GM21528 (cell line): Measurements from ENCODE around the gene IGF1R.

ENCODE experiments used
- ATAC-seq: cut with Tn5 transposase; IDR thresholded peaks from one replicate; pipeline ENCODE4 v1.9.1; 2021; ENCODE audit warnings: mild to moderate bottlenecking, moderate library complexity; ENCODE audit not compliant: unreplicated experiment, low FRiP score

The IGF1R gene

DNA sequence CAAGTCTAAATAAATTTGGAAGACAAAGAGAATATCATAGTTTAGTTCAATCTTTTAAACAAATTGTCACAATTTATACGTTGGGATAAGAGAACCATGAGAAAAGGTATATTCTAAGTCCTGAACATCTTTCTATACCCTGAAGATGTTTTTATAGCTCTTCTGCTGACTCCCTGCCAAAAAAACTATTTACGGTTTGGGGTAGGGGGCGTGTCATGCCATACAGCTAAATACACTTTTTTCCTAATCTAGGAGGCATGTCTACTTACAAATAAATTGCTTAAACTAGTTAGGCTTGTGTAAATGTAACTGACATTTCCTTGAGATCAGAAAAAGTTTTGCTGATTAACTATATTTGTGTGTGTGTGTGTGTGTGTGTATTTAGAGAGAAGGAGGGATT lies 195.9 kb downstream of the IGF1R start:
- no peak for ATAC-seq

DNA sequence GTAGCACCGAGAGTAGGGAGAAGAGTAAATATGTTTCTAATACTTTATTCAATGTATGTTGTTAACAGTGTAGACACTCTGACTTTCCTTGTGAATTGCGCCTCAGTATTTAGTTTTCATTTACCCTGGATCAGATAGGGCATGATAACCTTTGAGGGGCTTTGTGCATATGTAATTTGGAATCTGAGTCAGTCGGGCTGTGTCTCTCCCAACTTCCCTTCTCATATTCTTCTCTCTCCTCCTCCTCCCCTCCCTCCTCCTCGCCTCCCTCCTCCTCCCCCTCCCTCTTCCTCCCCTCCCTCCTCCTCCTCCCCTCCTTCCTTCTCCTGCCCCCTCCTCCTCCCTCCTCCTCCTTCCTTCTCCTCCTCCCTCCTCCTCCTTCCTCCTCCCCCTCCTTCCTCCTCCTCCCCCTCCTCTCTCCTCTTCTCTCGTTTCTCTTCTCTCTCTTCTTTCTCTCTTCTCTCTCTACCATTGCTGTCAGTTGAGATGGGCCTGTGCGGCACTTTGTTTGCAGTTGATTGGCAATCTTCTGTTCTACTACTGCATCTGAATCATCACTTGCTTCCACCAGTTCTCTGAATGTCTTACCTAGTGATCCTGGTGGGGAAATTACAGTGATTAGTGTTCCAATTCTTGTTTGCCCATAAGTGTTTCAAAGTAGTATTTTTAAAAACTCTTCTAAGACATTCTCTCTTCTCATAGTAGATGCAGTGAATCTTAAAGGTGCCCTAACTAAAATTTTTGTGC lies 197.0 kb downstream of the IGF1R start:
- no peak for ATAC-seq

DNA sequence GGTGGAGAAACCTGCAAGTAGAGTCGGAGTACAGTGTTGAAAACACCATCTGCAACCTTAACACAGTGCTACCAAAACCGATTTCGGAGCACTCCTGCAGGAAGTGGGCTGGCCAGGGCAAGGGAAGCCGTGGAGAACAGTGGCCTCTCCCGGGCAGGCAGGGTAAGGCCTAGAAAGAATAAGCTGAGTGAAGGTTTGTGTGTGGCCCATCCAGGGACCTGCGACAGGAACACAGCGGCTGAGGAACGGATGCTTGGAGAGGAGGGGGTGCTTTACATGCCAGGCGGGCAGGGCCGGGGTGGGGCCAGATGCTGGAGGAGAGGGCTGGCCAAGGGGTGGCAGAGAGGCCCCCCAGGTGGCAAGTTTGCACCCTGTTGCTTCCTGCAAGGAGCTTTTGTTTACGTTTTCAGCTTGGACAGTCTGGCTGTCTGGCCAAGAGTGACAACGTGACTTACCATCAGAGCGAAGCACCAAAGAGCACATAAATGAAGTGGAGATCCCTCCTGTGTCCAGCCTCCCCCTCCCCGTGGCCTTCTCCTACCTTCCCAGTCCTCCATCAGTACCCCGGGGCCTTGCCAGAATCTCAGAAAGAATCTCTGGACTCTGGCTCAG lies 202.7 kb downstream of the IGF1R start:
- peak; percentile 31 for ATAC-seq

DNA sequence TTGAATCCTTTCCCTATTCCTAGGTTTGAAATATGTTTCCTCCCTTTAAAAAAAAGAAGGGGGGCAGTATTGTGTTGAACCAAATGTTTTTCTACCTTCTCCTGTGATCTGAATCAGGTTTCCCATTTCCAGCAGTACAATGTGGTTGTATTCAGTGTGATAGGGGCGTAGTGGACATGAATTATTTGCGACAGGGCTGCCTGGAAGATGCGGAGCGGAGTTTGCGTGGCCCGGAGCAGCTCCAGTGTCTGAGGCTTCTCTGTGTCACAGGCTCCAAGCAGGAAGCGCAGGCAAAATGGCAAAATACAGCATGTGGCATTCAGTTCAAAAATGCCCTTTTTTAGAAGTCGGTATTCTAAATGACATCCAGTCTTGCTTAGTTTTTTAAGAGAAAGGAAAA lies 204.8 kb downstream of the IGF1R start:
- ATAC-seq: peak; percentile 38

DNA sequence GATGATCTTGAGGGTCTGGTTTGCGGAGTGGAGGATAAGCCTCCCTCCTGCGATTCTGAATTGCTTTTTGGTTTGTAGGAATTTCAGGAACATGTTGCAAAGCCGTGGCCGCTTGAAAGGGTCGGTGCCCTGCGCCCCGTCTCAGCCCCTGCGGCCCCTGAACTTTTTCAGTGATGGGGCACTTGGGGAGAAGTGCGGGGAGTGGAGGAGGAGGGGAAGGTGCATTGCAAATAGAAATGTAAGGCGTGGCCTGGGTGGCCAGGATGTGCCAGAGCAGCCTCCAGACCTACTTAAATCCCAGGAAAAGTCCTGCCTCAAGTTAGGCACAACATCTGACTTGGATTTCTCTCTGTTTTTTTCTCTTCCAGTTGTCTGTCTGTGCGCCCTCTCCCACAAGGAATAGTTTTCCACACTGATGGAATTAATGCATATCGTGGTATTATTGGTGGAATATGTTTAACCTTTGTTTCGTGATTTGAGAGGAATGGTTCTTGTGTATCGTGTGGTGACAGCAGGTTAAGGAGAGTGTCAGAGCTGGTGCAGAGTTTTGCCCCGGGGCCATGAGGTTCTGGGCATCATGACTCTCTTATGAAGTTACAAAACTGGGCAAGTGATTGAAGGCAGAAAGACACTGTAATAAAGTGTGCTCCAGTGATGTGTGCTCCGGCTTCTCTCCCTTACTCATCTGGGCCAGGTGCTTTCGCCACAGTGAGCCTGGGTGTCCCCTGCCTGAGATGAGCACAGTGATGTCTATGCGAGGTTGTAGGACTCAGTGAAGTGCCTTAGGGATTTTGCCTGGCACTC lies 205.5 kb downstream of the IGF1R start:
- no peak for ATAC-seq

DNA sequence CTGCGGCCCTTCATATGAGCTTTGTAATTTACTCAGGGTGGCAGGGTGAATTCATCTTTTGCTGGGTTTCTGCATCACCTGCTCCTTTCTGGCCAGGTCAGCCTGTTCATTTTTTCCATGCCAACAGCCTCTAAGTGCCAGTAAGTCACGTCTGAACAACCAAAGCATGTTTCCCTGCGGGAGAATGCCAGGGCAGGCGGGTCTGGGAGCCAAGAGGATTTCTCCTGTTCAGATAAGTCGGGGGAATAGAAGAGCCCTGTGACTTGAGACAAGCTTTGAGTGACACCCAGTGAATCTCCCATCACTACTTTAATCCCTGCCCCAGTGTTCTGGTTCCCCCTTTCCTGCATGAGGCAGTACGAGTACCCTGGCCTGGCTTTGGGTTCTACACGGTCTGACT lies 206.2 kb downstream of the IGF1R start:
- no peak for ATAC-seq

DNA sequence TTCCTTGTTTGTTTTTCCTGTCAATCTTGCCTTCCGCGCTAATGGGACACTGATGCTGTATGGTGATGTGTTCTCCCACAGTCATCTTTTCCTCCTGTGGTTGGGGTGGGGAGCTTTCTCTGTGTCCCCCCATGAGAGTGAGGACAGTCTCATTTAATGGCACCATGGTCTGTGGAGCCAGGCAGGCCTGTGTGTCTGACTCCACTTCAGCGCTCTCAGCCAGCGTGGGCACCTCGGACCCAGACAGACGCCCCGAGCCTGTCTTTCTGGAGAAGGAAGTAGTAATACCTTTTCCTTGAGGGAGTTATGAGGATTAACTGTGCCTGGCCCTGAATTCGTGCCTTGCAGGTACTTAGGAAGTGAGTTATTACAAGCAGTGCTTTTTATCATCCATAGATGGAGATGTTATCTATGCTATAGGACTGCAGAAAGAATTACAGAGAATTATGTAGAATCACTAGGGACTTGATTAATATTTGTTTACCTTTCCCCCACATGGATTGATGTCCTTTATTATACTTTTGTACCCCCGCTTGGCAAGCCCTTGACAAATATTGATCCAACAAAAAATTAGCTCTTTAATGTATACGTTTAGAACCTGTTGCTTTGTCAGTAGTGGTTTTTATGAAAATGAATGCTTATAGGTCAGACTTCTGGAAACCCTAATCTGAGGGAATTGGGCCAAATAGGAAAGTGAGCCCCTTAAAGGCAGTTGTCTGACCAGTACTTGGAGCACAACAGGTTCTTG lies 206.9 kb downstream of the IGF1R start:
- no peak for ATAC-seq

DNA sequence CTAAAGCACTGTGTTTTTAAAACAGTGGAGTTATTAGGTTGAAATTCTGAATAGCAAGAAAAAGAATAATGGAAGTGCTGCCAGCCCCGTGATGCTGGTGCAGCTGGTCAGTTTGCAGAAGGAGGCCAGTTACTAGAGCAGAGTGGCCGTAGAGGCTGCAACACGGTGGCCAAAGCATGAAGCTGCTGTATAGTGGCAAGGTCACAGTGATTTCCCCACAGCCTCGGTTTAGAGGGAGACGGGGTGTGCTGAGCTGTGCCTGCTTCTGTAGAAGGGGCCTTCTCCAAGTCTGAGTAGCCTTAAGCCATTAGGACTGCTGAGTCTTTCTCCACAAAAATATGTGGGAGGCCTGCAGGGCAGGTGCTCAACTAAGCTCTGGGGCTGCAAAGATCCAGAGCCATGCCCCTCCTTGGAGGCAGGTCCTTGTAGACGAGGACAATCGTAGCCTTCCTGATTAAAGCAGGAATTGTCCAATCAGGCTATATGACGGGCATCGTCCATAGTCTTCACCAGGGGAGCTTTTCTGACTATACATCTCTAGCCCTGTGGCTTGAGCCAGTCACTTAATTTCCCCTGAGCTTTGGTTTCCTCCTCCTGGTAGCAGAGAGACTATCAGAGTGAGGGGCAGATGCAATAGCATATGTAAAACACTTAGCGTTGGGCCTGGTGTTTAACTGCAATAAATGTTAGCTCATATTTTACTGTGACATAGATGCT lies 207.6 kb downstream of the IGF1R start:
- ATAC-seq: no peak

DNA sequence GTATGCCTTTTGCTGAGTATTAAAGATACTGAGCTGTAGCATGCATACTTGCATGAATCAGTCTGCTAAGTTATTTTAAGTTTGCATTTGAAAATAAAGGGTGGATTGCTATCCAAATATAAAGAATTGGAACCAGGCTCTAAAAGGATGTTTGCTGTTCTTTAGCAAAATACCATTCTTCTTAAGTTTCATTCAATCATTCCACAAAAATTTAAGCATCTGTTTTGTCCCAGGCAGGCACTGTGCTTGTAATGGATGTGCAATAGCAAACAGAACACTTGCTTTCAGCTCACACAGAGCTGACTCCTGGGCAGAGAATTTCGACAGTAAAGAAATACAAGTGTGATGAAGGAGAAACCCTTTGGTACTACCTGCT lies 208.2 kb downstream of the IGF1R start:
- no peak for ATAC-seq

DNA sequence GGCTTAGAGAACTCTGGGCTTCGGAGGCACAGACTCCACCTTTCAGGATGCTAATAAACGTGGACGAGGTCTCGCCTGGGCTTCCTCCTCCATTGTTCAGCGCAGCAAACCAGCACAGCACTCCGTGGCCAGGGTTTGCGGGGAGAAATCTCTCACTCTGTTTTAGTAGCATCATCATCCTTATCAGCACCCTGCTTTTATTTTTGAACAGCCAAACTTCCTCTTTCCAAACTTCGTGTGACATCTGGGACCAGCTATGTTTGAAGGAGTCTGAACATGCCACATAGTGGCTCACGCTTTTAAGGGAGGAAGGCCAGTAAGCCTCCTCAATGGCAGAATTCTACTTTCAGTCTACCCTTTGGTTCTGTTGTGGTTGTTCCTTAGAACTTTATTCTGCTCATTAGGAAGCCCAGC lies 210.3 kb downstream of the IGF1R start:
- ATAC-seq: no peak

DNA sequence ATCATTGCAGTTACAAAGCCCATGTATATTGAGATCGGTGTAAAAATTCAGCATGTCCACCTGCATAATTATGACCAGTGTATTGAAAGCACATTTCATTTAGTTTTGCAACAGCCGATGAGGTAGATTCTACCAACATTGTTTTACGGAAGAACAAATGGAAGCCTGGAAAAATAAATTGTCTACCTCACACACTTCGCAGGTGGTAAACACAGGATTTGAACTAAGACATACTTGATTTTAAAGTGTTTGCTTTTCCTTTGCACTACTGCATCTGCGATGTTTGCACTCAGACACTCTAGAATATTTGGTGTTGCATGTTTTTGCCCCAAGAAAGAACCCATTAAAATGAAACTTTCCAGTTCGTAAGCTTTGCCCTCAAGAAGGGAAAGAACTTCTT lies 210.8 kb downstream of the IGF1R start:
- no peak for ATAC-seq

DNA sequence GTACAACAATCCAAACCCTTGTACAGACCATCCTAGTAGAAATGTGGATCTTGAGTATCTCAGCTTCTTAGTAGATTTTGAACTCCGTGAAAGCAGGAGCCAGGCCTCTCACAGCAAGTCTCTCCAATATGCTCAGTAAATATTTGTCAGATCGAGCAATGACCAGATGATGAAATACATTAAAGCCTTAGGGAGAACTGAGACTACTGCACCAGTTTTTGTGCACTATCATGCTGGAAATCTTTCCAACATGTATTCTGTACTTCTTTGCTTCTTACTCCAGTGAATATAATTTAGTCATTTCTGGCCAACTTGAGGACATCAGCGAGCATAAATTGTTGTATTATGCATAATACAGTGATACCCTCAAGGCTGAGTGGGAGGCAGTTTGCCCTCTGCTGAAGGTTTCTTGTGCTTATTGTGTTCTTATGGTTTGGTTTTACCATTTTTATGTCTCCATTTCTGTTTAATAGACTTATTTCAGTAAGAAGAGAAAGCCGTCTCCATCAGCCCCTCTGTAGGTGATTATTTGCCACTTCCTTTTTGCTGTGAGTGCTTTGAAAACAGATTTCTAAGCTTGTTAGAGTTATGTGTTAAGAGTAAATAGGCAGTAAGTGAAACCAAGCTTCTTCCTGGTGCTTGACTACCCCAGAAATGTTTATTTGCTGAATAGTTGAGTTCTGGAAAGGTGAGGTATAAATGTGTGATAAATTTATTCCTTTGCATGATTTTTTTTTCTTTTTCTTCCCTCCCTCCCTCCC lies 212.1 kb downstream of the IGF1R start:
- no peak for ATAC-seq

DNA sequence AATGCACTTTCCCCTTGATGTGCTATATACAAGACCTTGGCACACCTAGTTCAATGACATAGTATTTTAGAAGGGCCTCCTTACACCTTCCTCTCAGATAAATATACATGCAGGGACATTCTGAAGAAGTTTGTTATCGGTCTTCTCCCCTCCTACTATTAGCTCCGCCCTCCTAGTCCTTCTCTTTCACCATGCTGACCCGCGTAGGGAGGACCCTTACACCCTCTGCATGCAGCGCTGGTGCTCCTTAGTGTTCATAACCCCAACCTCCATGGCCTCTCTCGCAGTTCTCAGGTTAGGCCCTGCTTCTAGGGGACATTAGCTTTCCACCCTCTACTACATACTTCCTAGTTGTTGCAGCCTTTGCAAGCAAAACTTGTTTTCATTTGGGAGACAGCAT lies 212.8 kb downstream of the IGF1R start:
- no peak for ATAC-seq

DNA sequence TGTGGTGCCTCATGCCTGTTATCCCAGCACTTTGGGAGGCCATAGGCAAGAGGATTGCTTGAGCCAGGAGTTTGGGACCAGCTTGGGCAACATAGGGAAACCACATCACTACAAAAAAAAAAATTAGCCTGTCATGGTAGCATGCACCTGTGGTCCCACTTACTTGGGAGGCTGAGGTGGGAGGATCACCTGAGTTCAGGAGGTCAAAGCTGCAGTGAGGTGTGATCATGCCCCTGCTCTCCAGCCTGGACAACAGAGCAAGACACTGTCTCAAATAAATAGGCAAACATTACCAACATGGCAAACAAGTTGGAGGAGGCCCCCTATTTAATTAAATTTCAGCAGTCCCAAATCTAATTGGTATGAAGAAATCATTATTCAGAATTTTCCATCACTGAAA lies 215.6 kb downstream of the IGF1R start:
- ATAC-seq: no peak

DNA sequence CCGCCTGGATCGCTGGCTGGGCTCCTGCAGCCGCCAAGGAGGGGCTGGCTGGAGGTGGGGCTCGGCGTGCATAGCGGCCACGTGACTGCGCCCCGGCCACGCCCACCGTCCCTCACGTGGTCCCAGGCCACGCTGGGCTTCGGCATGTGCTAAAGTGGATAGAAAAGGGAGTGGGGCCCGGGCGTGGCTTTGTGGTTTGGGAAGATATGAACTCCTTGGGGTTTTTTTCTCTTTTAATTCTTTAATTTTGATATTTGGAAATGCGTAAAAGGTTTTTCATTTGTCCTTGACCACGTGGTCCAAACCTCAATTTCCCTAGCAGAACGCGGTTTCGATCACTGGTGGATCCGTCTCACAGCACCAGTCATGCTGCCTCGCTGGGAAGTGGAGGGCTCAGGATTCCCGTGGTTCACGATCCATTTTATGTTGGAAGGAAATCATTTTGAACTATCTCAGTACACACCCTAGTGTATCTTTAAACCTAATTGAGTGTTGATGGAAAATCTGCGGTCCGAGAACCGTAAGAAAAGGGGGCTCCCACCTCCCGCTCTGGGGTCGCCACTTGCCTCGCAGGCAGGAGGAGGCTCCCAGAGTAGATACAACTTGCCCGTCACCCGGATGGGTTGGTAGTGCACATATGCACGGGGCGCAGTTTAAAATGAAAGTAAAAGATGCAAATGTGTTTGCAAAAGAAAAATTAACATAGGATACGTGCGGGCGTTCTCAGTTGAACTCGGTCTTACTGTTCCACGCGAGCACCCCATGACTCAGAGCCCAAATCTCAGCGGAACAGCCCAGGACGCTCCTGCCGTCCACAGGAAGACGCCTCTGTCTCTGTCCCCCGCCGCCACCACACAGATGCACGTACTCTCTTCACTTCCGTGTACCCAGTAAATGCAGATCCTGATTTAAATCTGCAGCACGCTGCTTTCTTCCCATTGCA lies 217.3 kb downstream of the IGF1R start:
- ATAC-seq: peak; percentile 90

DNA sequence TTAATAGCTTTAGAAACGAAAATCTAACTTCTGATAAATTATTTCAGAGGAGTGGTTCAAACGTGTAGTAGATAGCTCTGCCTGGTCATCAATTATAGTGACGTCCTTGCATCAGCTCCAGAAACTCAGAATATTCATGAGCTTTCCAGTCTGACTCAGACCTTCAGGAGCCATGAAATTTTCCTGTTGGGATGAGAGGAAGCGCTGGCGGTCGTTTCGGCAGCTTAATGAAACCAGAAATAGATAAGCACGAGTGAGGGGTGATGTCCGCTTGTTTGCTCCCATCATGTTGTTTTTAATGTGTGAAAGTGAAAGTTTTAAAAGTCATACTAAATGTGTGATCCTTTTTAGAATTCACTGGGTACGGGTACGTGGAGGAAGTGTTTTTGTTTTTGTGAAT lies 218.2 kb downstream of the IGF1R start:
- ATAC-seq: no peak

DNA sequence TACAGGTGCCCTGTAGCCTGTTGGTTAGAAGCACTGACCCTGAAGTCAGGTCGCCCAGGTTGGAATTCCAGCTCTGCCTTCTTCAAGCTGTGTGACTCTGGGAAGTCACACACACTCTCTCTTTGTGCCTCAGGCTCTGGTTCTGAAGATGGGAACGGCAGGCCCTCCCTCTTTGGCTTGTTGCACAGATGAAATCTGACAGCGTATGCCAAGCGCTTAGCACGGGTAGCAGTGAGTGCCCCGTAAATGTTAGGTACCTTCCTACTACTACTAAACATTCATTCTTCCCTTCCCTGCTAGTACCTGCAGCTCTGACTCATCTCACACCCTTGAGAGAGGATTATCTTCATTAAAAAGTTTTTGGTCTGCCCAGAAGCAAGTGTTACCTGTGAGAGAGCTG lies 220.2 kb downstream of the IGF1R start:
- no peak for ATAC-seq

DNA sequence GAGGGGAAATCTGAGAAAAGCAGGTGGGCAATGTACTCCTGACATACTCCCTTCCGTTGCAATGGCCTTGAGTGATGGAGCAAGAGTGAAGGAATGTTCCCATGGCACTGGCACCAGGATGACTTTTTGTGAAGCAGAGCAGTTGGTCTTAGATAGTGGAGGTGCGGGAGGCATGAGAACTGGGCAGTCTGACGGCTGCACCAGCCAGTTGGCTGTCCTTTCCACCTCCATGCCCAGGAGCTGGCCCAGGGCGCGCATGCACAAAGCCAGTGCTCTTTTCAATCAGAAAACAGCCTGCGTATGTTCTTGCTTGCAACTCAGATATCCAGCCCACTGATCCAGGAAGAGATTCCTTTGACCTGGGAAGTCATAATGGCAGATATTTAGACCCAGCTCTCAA lies 222.4 kb downstream of the IGF1R start:
- no peak for ATAC-seq

DNA sequence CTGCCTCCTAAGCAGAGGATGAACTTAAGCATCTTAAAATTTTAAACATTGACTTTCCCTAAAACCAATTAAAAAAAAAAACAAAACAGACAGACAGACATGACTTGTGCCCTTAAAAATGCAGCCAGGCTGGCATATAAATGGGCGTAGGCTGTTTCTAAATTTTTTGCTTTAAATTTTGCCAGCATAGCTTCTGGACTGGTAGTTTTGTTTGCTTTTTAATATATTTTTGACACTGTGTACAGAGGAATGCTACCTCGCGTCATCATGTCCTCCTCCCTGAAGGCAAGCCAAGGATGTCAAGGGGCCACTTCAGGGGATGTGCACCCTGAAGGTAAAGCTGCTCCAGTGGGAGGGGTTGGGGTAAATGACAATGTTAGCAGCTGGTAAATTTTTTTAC lies 224.4 kb downstream of the IGF1R start:
- ATAC-seq: no peak
